ENCODE data around the gene ADCY9. TPM values are rescaled to one million over a fixed set of nuclear protein-coding genes. Genes with fewer than 3 reads are reported as not detected.

Gene ADCY9
- total RNA-seq, 2 donors from 2014 or later: 31.5 to 42.2 TPM

- no peaks in the 10 kb centered on the region for H3K27me3 ChIP-seq
- no peaks in the 10 kb centered on the region for H3K9me3 ChIP-seq
- H3K36me3 ChIP-seq: no peaks in the 10 kb centered on the region
- no peak overlapping the region for H3K27ac ChIP-seq
- no peak for DNase-seq (ENCODE audit: low spot score)
- peaks cover 0 to 11% of the 10 kb centered on the region in 2 donors for H3K4me1 ChIP-seq
- no peak for TF ChIP-seq CTCF (IDR thresholded peaks at IDR 0.05)
- no peak overlapping the region for H3K4me3 ChIP-seq
Observed at GRCh38 chr16:4017807-4018206, 98.4 kb downstream of the ADCY9 start.

- H3K36me3 ChIP-seq: no peaks in the 10 kb centered on the region
- H3K4me1 ChIP-seq: peaks cover 0 to 11% of the 10 kb centered on the region in 2 donors
- no peak overlapping the region for H3K27ac ChIP-seq
- no peaks in the 10 kb centered on the region for H3K27me3 ChIP-seq
- H3K4me3 ChIP-seq: no peak overlapping the region
- no peaks in the 10 kb centered on the region for H3K9me3 ChIP-seq
- no peak for DNase-seq (ENCODE audit: low spot score)
- TF ChIP-seq CTCF (IDR thresholded peaks at IDR 0.05): no peak
Observed at GRCh38 chr16:4016658-4017057, 99.6 kb downstream of the ADCY9 start.

GRCh38 chr16:4016005-4016352, 100.3 kb downstream of the ADCY9 start:
- Histone ChIP-seq H3K4me3 (no peak overlapping the region), H3K27me3 (no peaks in the 10 kb centered on the region), H3K4me1 (peaks cover 0 to 11% of the 10 kb centered on the region in 2 donors), H3K27ac (no peak overlapping the region), H3K9me3 (no peaks in the 10 kb centered on the region), H3K36me3 (no peaks in the 10 kb centered on the region)
- no peak for DNase-seq (ENCODE audit: low spot score)
- TF ChIP-seq CTCF (IDR thresholded peaks at IDR 0.05): no peak

- H3K36me3 ChIP-seq: no peaks in the 10 kb centered on the region
- H3K4me3 ChIP-seq: no peak overlapping the region
- no peak for DNase-seq (ENCODE audit: low spot score)
- no peaks in the 10 kb centered on the region for H3K9me3 ChIP-seq
- peaks cover 0 to 11% of the 10 kb centered on the region in 2 donors for H3K4me1 ChIP-seq
- no peak for TF ChIP-seq CTCF (IDR thresholded peaks at IDR 0.05)
- H3K27me3 ChIP-seq: no peaks in the 10 kb centered on the region
- H3K27ac ChIP-seq: no peak overlapping the region
Observed at GRCh38 chr16:4015275-4016004, 100.8 kb downstream of the ADCY9 start.

- Histone ChIP-seq H3K36me3 (no peaks in the 10 kb centered on the region), H3K9me3 (no peaks in the 10 kb centered on the region), H3K4me3 (no peak overlapping the region), H3K27ac (no peak overlapping the region), H3K27me3 (no peaks in the 10 kb centered on the region), H3K4me1 (no peaks in the 10 kb centered on the region)
- TF ChIP-seq CTCF (IDR thresholded peaks at IDR 0.05): no peak
- no peak for DNase-seq (ENCODE audit: low spot score)
Observed at GRCh38 chr16:4011940-4012629, 104.2 kb downstream of the ADCY9 start.

Measured in right atrium auricular region (tissue), 2 donors.